NOMO-1 (cell line): ENCODE data around the gene METTL25.

Experiments used
- DNase-seq, 2 experiments: peaks; one replicate each; lab custom pipeline; 2025; ENCODE audit not compliant: unreplicated experiment in 2 of 2; lab: John Stamatoyannopoulos, UW

Gene METTL25

DNA sequence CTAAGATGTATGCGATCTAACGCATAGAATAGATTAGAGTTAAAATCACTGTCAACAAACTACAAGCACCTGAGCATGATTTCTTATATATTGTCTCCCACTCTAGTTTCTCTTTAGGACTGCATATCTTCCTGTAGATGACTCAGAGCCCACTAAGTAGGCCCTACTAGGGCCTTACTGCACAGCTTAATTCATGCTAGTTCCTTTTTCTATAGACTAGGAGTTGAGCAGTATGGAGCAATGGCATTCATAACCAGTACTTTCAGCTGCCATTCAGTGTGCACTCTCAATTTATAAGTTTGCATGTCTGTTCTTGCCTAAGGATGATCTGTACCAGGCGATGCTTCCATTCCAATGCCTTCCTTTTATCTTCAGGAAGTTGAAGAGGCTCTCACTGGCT is 103.5 kb downstream of the METTL25 start:
- peak; percentile 38 to 74 for DNase-seq

- no peak for DNase-seq
These were observed 110.2 kb downstream of the METTL25 start for GRCh38 chr12:82468563-82468962.

- DNase-seq = no peak
These were observed 112.7 kb downstream of the METTL25 start for GRCh38 chr12:82470906-82471512.

- no peak for DNase-seq
These were observed 114.9 kb downstream of the METTL25 start for GRCh38 chr12:82473111-82473754.

DNA sequence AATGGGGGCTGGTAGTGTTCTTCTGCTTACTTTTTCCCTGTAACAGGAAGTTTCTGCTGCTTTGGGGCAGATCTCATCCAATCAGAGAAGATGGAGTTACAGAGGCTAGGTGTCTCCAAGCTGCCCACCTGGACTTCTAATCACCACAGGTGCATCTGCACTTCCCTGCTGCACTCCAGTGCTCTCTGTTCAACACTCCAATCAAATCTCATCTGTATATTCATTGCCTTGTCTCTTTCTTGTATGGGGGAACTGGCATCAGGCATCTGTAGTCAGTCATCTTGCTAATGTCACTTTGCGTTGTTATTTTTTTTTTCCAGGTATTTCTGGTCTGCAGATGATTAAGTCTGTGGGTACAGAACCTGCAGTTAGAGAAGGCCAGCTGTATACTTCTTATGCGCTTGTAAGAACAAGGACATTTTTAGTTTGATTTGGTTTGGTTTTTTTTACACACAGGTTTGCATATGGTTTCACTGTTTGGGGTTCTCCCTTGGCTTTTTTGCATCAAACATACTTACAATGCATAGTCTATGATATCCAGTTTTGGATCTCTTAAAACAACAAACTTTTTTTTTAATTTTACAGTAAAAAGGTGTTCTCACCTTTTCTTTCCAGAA is 116.0 kb downstream of the METTL25 start:
- no peak for DNase-seq

- DNase-seq = no peak
These were observed 116.5 kb downstream of the METTL25 start for GRCh38 chr12:82474798-82475184.

DNA sequence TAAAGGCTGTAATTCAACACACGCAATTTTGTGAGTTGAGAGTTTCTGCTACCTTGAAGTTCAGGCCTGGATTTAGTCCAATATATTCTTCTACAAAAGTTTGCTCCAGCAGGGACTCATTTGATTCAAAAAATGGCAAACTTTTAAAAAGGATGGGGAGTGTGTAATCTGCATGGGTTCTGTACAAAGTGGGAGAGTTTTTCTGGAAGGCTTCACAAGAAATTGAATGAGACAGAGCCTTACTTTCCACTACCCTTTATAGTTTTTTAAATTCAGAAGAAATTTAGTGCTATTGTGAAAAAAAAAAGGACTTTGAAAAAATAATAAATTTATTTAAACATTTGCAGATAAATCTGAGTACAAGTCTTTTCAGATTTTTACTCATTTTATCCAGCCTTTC is 116.9 kb downstream of the METTL25 start:
- no peak for DNase-seq

GRCh38 chr12:82476511-82476910 is 118.2 kb downstream of the METTL25 start:
- DNase-seq = no peak

DNA sequence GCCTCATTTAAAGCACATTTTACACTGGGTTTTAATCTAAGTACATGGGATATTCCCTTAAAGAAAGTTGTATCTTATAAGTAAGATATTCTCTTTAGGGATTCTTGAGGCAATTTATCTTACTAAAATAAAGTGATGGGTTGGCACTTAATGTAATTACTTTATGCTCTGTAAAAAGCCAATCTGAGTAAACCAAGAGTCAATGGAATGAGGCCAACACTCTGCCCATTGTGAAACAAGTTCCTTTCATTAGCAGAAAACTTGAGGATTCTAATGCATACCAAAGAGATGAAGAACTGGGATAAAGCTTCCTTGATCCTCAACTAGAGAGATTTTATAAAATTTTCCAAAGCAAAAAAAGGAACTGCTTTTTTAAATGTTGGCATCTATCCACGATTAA is 121.2 kb downstream of the METTL25 start:
- no peak for DNase-seq

- no peak for DNase-seq
These were observed 122.3 kb downstream of the METTL25 start for GRCh38 chr12:82480606-82481005.

DNA sequence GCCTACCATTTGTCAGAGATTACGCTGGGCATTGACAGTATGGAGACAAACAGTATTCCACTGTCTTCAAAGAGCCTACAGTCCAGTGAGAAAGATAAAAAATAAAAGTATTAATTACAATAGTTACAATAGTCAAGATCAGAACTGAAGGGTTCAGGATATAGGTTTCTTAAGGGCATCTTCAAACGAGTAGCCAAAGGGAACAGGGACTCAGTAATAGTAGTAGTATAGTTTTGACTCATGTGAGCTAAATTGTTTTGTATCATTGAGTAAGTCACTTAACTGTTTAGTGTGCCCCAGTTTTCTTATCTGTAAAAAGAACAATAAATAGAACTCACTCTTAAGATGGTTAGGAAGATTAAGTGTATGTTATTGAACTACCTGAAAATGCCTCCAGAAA is 123.6 kb downstream of the METTL25 start:
- no peak for DNase-seq

- no peak for DNase-seq
These were observed 128.4 kb downstream of the METTL25 start for GRCh38 chr12:82486524-82487235.

DNA sequence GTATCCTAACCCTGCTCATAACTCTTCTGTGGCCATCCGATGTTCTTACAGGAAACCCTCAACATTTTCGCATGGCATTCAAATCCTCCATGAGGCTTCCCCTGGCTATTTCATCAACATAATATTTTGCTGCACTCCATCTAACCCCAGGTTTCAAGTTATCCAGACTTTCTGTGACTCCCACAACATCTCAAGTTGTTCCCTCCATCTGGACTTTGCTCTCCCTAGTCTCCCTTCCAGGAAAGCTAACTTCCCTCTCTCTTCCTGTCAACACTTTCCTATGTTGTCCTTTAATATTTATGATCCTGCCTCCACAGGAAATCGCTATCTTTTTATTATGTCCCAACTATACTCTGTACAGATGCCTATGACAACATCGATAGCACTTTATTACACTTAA is 146.1 kb downstream of the METTL25 start:
- peak in 1 of 2 experiments; percentile 23 for DNase-seq

GRCh38 chr12:82505150-82505549 is 146.8 kb downstream of the METTL25 start:
- no peak for DNase-seq

DNA sequence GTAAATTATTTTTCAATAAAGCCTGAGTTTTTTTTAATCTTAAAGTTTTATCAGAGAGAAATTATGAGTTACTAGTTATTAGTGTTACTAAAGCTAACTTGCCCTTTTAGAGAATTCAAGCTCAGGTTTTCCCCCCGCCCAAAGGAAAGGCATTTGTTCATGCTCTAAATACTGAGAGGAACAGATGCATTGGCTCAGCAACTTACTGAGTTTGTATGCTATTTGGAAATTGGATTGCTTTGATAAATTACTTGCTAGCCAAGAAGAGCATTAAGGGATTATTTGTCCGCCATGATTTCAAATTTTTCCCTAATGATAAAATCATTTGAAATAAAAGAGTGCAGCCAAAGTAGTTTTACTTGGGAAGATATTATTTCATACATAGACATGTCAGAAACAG is 149.4 kb downstream of the METTL25 start:
- DNase-seq = no peak

GRCh38 chr12:82510386-82510785 is 152.1 kb downstream of the METTL25 start:
- no peak for DNase-seq

GRCh38 chr12:82514880-82515279 is 156.6 kb downstream of the METTL25 start:
- no peak for DNase-seq

- no peak for DNase-seq
These were observed 157.3 kb downstream of the METTL25 start for GRCh38 chr12:82515652-82516051.

GRCh38 chr12:82517027-82517426 is 158.7 kb downstream of the METTL25 start:
- DNase-seq = peak in 1 of 2 experiments; percentile 1

DNA sequence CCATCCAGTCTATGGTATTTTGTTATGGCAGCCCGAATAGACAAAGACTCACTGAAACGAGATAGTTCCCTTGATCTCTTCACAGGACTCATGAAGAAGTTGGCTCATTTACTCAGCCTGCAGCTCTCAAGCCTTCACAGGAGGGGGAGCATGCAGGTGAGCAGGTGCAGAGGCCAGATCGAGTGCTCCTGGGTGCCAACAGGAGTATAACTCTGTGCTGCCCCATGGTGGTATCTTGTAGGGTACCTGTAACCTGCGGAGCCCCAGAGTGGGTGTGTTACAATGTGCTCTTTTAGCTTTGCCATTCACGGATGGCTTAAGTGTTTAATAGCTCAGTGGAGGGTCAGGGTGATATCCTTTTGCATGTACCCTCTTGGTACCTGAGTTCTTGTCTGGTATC is 159.5 kb downstream of the METTL25 start:
- DNase-seq = no peak

DNA sequence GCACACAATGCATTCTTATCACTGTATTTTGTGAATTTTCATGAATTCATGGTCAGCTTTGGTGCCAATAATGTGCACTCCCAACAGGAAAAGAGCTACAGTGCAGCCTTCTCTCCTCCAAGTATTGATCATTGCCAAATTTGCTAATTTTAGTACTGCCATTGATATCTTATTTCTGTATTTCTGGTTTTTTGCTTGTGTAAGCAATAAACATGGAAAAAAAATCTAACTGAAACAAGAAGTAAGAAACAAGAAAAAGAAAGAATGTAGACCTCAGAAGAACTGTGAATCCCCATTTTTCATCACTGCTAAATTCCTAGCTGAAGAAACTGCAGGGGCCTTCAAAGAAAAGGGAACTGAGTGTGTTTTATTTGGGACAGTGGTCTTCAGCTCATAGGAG is 161.2 kb downstream of the METTL25 start:
- DNase-seq = no peak

- DNase-seq = no peak
These were observed 164.0 kb downstream of the METTL25 start for GRCh38 chr12:82522285-82522684.
